PC-9 (cell line): Measurements from ENCODE around the gene GNAO1. TPM values are rescaled to one million over a fixed set of nuclear protein-coding genes. Genes with fewer than 3 reads are reported as not detected.
A peak's percentile ranks its signal among the peaks of the same experiment; 100 is the strongest.

Source experiments
- BruUV-seq: library from RNA; stranded (reverse); fragments of 400-500 nt; replicated peaks from 2 replicates; lab custom pipeline; 2021; lab: Mats Ljungman, UMichigan
- CTCF ChIA-PET: fragments of 300-600 bp; sonication (Branson Sonifier 250); formaldehyde crosslinking; loops from one replicate; lab custom pipeline; 2022; ENCODE audit warnings: antibody characterized with exemption; lab: Charles Lee
- POLR2A ChIA-PET: fragments of 300-600 bp; sonication (Branson Sonifier 250); formaldehyde crosslinking; loops from one replicate; lab custom pipeline; 2022; ENCODE audit warnings: antibody characterized with exemption; ENCODE audit not compliant: unreplicated experiment; lab: Charles Lee
- DNase-seq, 2 experiments: peaks; one replicate each; pipeline versions ENCODE4 v3.0.0 to v3.0.0-alpha.2; 2015 to 2022; ENCODE audit warnings: mixed read lengths in 1 of 2
- H2AFZ ChIP-seq: fragments of 200-600 bp; sonication (generic); 2 replicates; pipeline ENCODE4 v1.8.1; 2017; ENCODE audit warnings: antibody characterized with exemption
- H3F3A ChIP-seq: fragments of 200-600 bp; sonication (generic); 2 replicates; pipeline ENCODE4 v1.8.1; 2017; ENCODE audit warnings: antibody characterized with exemption, mild to moderate bottlenecking, low read depth; ENCODE audit not compliant: insufficient read depth
- H3K27ac ChIP-seq: fragments of 200-600 bp; sonication (generic); 2 replicates; pipeline ENCODE4 v1.6.1; 2016; ENCODE audit warnings: mixed run types
- H3K27me3 ChIP-seq: fragments of 200-600 bp; sonication (generic); 2 replicates; pipeline ENCODE4 v1.6.1; 2016; ENCODE audit warnings: low read depth, mixed run types; ENCODE audit not compliant: insufficient read depth
- H3K36me3 ChIP-seq: fragments of 200-600 bp; sonication (generic); 2 replicates; pipeline ENCODE4 v1.6.1; 2016; ENCODE audit warnings: low read depth, mixed run types
- H3K4me1 ChIP-seq: fragments of 200-600 bp; sonication (generic); replicated peaks from 2 replicates; pipeline ENCODE4 v1.6.1; 2016; ENCODE audit warnings: mixed run types; ENCODE audit not compliant: insufficient read depth
- H3K4me2 ChIP-seq: fragments of 200-600 bp; sonication (generic); 2 replicates; pipeline ENCODE4 v1.6.1; 2017; ENCODE audit warnings: mixed run types
- H3K4me3 ChIP-seq: fragments of 200-600 bp; sonication (generic); 2 replicates; pipeline ENCODE4 v1.6.1; 2016; ENCODE audit warnings: mixed run types
- H3K79me2 ChIP-seq: fragments of 200-600 bp; sonication (generic); 2 replicates; pipeline ENCODE4 v1.6.1; 2017; ENCODE audit warnings: low read depth, mixed run types
- H3K9me2 ChIP-seq: fragments of 200-600 bp; sonication (generic); 2 replicates; pipeline ENCODE4 v1.8.1; 2017; ENCODE audit warnings: mild to moderate bottlenecking; ENCODE audit not compliant: insufficient read depth
- H3K9me3 ChIP-seq: fragments of 200-600 bp; sonication (generic); 2 replicates; pipeline ENCODE4 v1.8.1; 2016; ENCODE audit warnings: low read depth; ENCODE audit not compliant: insufficient read depth
- H4K20me1 ChIP-seq: fragments of 200-600 bp; sonication (generic); 2 replicates; pipeline ENCODE4 v1.8.1; 2017; ENCODE audit not compliant: insufficient read depth
- CTCF ChIP-seq: fragments of 200-600 bp; sonication (generic); conservative IDR thresholded peaks from 2 replicates; pipeline ENCODE4 v1.6.1; 2017; ENCODE audit warnings: mixed run types, antibody characterized with exemption, mild to moderate bottlenecking, moderate library complexity
- EZH2 ChIP-seq: fragments of 200-600 bp; sonication (generic); IDR thresholded peaks from 2 replicates; pipeline ENCODE4 v1.8.0; 2017; ENCODE audit warnings: antibody characterized with exemption, low read depth
- intact Hi-C: fragments of 100-400 bp; cut with micrococcal nuclease; formaldehyde crosslinking; loops from one replicate; pipeline ENCODE4 v1.10.0; 2022; ENCODE audit not compliant: unreplicated experiment
- total RNA-seq: library from RNA; stranded (reverse); gene quantifications from 2 replicates; pipeline ENCODE4 v1.2.3, GENCODE V29; 2021

Gene GNAO1
- total RNA-seq, 1 experiment from 2014 or later = 2.8 TPM

DNA sequence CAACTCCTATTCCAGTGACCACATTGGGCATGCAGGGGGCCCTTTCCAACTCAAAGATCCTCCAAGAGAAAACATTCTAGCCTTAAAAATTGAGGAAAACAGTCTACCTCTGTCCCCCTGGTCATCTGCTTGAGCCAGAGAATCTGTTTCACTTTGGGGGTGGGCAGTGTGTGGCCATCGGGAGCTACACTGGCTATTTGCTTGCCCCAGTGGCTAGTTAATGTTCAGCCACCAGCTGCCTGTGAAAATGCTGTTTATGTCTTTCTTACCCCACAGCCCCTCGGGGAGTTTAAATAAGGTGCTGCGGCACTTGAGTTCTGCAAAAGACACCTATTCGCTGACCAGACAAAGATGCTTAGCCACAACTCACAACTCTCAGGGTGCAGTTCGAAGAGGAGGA is 43.4 kb downstream of the GNAO1 start:
- no peaks in the 10 kb centered on the region for H3K27me3 ChIP-seq
- H3K36me3 ChIP-seq = no peaks in the 10 kb centered on the region
- H2AFZ ChIP-seq = no peak overlapping the region
- peak overlapping the region; percentile 42 for H3K4me2 ChIP-seq
- peaks cover 3% of the 10 kb centered on the region; the same call in 1 of the 2 replicates for H3F3A ChIP-seq
- no peak for DNase-seq
- no peak overlapping the region for H3K4me3 ChIP-seq
- H4K20me1 ChIP-seq = no peaks in the 10 kb centered on the region
- H3K27ac ChIP-seq = no peak overlapping the region
- H3K9me3 ChIP-seq = no peaks in the 10 kb centered on the region
- ChIA-PET POLR2A (no interaction called here), CTCF (no interaction called here)
- peaks cover 19% of the 10 kb centered on the region for H3K4me1 ChIP-seq
- intact Hi-C loops = no loop called here
- H3K79me2 ChIP-seq = no peaks in the 10 kb centered on the region
- BruUV-seq = no TSS peak
- H3K9me2 ChIP-seq = no peaks in the 10 kb centered on the region
- TF ChIP-seq CTCF = no peak
- no peak for TF ChIP-seq EZH2

DNA sequence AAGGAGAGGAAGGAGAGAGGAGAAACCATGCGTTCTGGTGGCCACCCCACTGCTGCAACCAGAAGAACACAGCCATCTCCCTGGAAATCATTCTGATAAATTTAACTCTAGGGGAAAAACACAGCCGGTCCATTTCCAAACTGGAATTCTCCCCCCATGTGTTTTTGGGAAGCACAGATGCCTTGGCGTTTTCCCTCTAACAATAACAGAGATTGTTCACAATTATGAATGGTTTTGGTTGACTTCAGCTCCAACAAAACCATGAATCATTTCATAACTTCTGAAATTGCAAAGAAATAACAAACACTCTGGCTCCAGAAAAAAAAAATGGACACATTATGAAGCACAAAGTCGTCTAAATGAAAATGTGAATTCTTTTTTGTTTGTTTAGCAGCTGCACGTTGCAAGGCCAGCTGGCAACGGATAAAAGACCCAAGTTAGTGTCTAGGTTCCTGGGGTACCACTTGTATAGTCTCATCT is 46.2 kb downstream of the GNAO1 start:
- BruUV-seq = no TSS peak
- CTCF ChIA-PET = no interaction called here

DNA sequence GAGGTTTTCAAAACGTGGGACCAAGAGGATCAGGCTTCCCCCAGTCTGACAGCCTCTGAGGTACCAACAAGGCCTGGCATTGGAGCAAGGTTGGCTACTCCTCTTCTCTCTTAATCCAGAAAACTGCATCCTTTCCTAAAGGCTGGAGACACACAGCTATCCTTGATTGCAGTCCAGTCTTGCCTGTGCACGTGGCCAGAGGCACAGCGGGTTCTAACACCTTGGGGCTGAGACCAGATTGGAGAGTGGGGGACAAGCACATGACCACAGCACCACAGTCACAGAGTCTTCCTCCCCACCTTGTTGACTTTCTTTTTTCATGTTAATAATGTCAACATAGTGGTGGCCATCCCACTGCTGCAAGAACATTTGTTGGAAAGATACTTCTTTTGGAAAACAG is 46.9 kb downstream of the GNAO1 start:
- Histone ChIP-seq H3K9me2 (no peaks in the 10 kb centered on the region), H3F3A (peaks cover 3% of the 10 kb centered on the region; the same call in 1 of the 2 replicates), H3K27me3 (no peaks in the 10 kb centered on the region), H3K4me3 (no peak overlapping the region), H3K4me1 (peaks cover 42% of the 10 kb centered on the region), H2AFZ (no peak overlapping the region), H4K20me1 (no peaks in the 10 kb centered on the region), H3K36me3 (no peaks in the 10 kb centered on the region), H3K27ac (no peak overlapping the region), H3K9me3 (no peaks in the 10 kb centered on the region), H3K4me2 (no peak overlapping the region), H3K79me2 (no peaks in the 10 kb centered on the region)
- BruUV-seq = no TSS peak
- intact Hi-C loops = no loop called here
- ChIA-PET POLR2A (no interaction called here), CTCF (no interaction called here)
- TF ChIP-seq EZH2 (no peak), CTCF (no peak)
- DNase-seq = no peak

More for the DNA sequence above, 46.2 kb downstream of the GNAO1 start:
- intact Hi-C loops = no loop called here
- H3K4me3 ChIP-seq = no peak overlapping the region
- H3K36me3 ChIP-seq = no peaks in the 10 kb centered on the region
- DNase-seq = no peak
- TF ChIP-seq CTCF (no peak), EZH2 (no peak)
- no peaks in the 10 kb centered on the region for H4K20me1 ChIP-seq
- no peak overlapping the region for H2AFZ ChIP-seq
- H3K27me3 ChIP-seq = no peaks in the 10 kb centered on the region
- H3K4me2 ChIP-seq = no peak overlapping the region
- POLR2A ChIA-PET = no interaction called here
- peaks cover 35% of the 10 kb centered on the region for H3K4me1 ChIP-seq
- peaks cover 3% of the 10 kb centered on the region; the same call in 1 of the 2 replicates for H3F3A ChIP-seq
- H3K9me2 ChIP-seq = no peaks in the 10 kb centered on the region
- H3K27ac ChIP-seq = no peak overlapping the region
- no peaks in the 10 kb centered on the region for H3K9me3 ChIP-seq
- no peaks in the 10 kb centered on the region for H3K79me2 ChIP-seq
